ES-I3 (cell line): ENCODE data around the gene LGALS1.
A peak's percentile ranks its signal among the peaks of the same experiment; 100 is the strongest.

Source experiments
- H3K36me3 ChIP-seq: 2 replicates; pipeline ENCODE4 v1.6.1; 2013; ENCODE audit warnings: mild to moderate bottlenecking, low read length, control low read depth, moderate library complexity; ENCODE audit not compliant: insufficient read depth
- H3K4me1 ChIP-seq: 2 replicates; pipeline ENCODE4 v1.6.1; 2013; ENCODE audit warnings: mild to moderate bottlenecking, control low read depth, low read length; ENCODE audit not compliant: insufficient read depth
- H3K9ac ChIP-seq: 2 replicates; pipeline ENCODE4 v1.6.1; 2013; ENCODE audit warnings: low read depth, mild to moderate bottlenecking, low read length, moderate library complexity
- H3K9me3 ChIP-seq: 2 replicates; pipeline ENCODE4 v1.6.1; 2013; ENCODE audit warnings: mild to moderate bottlenecking, low read length, moderate library complexity; ENCODE audit not compliant: control insufficient read depth, insufficient read depth

Gene LGALS1

GRCh38 chr22:37634417-37634924, 41.0 kb upstream of the LGALS1 start:
- Histone ChIP-seq H3K9ac (peak overlapping the region; percentile 16), H3K36me3 (peaks cover 6% of the 10 kb centered on the region)

DNA sequence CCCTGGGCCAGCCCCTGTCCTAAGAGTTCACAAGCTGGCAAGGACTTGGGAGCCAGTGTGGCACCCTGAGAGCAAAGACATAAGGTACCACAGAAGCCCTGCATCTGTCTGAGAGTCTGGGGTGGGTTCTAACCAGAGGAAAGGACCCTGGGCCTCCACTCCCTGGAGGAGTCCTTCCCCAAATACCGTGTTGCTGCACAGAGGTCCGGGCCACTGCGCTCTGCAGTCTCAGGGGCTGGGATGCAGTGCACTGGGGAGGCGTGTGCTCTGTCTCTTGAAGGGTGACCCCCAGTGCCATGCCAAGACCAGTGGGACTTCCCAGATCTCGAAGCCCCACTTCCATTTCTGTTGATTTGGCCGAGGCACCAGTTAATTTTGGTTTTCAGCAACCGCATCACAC, 40.3 kb upstream of the LGALS1 start:
- Histone ChIP-seq H3K9me3 (no peaks in the 10 kb centered on the region), H3K36me3 (peaks cover 6% of the 10 kb centered on the region), H3K4me1 (peaks cover 25% of the 10 kb centered on the region), H3K9ac (no peak overlapping the region)

More at GRCh38 chr22:37634417-37634924, 41.0 kb upstream of the LGALS1 start:
- H3K4me1 ChIP-seq = peaks cover 25% of the 10 kb centered on the region
- H3K9me3 ChIP-seq = no peaks in the 10 kb centered on the region

DNA sequence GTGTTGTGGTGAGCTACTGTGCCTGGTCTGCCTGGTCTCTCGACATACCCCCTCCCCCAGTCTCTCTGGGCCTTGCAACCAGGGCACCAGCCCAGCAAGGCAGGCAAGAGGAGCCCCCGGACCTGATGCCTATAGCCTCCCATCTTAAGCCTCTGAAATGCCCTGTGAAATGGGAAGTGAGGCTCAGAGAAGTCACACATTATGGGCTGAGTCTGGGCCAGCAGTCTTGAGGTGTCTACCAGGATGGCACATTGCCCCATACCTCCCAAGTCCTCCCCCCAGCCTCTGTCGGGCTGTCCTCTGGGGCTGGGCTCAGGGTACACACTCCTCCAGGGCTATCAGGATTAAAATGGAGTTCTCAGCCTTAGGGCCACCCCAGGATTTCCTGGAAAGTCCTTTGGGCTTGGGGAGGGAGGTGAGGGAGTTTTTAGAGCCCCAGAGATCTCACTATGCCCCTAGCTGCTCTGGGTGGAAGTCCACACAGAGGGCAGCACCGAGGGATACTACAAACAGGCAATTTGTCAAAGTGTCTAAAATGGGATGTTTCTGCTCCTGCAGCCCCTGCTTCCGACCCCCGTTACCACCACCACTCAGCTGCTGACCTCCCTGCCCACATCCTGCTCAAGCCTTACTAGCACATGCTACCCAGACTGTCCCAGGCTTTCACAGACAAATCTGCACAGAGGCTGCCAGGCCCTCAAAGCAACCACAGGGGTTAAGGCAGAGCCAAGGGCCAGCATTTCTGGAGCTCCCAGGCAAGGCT, 39.1 kb upstream of the LGALS1 start:
- no peak overlapping the region for H3K9ac ChIP-seq
- H3K4me1 ChIP-seq = peaks cover 30% of the 10 kb centered on the region

DNA sequence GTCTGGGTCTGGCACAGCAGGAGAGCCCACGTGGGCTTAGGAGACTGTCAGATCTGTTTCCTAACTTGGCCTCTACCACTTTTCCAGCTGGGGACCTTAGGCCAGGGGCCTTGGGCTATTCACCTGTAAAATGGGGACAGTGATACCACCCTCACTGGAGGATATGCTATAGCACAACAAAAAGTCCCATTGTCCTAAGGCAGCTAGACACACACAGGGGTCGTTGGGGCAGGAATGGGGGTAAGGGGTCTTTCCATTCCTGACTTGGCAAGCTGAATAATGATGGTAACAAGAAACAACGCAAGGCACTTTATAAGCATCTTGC, 38.5 kb upstream of the LGALS1 start:
- H3K36me3 ChIP-seq = peaks cover under 1% of the 10 kb centered on the region; the same call in 1 of the 2 replicates
- no peaks in the 10 kb centered on the region for H3K9me3 ChIP-seq
- H3K4me1 ChIP-seq = peaks cover 30% of the 10 kb centered on the region
- no peak overlapping the region for H3K9ac ChIP-seq

More for the DNA sequence above, 39.1 kb upstream of the LGALS1 start:
- peaks cover 3% of the 10 kb centered on the region for H3K36me3 ChIP-seq
- H3K9me3 ChIP-seq = no peaks in the 10 kb centered on the region

DNA sequence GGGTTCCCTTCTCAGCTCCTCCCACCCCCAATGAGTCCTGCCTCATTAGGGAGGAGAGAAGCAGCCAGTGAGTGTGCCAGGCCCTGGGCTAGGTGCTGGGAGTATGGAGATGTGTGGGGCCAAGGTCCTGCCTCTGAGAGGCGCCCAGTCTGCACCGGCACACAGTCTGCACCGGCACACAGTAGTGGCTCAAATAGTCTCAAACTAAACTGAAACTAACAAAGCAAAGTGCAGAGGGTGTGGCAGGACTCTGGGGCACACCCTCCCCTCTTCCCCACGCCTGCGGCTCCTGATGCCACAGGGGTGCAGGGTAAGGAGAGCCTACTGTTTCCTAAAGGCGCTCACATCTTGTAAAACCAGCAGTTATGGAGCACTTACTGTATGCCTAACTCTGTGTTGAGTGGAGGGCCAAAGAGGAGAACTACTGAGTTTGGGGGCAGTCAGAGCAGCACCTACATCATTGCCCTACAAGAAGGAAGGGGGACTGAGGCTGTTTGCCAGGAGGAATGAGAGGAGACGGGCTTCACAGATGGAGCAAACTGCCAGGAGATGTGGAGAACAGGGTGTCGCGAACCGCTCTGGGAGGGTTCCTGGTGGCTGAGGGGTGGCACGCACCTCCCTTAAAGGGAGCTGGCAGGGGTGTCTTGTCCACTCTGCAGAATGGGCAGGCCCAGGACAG, 36.9 kb upstream of the LGALS1 start:
- Histone ChIP-seq H3K9me3 (no peaks in the 10 kb centered on the region), H3K9ac (peak overlapping the region; percentile 53; the same call in 1 of the 2 replicates), H3K4me1 (peaks cover 24% of the 10 kb centered on the region), H3K36me3 (peaks cover 4% of the 10 kb centered on the region; the same call in 1 of the 2 replicates)

DNA sequence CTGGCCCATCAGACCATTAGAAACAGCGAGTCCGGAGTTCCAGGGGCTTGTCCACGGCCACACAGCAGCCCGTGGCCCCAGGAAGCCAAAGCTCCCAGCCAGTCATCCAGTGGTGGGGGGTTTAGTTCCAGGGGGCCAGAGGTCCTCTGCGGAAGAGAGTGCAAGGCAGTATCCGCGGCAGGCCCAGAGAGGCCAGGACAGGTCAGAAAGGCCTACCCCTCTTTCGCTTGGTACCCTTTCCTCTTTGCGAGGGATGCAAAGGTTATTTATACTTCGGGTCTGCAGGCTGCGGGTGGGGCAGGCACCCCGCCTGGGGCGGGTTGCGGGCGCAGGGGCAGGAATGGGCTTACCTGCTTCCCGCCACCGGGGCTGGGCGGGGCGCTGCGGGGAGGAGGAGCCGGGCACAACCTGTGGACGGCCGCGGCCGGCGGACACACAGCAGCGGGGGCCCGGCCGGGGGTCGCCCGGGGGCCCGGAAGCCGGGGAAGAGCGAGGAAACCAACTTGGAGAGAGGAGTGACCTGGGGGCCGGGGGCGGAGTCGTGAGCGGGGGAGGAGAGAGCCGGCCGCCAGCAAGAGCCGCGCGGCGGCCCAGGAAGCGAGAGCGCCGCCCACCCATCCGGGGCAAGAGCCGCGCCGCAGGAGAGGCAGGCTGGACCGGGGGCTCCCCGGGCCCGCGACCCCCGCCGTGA, 36.2 kb upstream of the LGALS1 start, which contains the start of gene SH3BP1:
SH3BP1 (plus strand) TSS at position 600 of the 691 bp plus-strand sequence. CDS start 119 bp downstream, outside the sequence.
- peaks cover 21% of the 10 kb centered on the region for H3K4me1 ChIP-seq
- H3K36me3 ChIP-seq = peaks cover 7% of the 10 kb centered on the region; the same call in 1 of the 2 replicates
- peak within 1 kb of the TSS; percentile 53 for H3K9ac ChIP-seq
- H3K9me3 ChIP-seq = no peaks in the 10 kb centered on the region

DNA sequence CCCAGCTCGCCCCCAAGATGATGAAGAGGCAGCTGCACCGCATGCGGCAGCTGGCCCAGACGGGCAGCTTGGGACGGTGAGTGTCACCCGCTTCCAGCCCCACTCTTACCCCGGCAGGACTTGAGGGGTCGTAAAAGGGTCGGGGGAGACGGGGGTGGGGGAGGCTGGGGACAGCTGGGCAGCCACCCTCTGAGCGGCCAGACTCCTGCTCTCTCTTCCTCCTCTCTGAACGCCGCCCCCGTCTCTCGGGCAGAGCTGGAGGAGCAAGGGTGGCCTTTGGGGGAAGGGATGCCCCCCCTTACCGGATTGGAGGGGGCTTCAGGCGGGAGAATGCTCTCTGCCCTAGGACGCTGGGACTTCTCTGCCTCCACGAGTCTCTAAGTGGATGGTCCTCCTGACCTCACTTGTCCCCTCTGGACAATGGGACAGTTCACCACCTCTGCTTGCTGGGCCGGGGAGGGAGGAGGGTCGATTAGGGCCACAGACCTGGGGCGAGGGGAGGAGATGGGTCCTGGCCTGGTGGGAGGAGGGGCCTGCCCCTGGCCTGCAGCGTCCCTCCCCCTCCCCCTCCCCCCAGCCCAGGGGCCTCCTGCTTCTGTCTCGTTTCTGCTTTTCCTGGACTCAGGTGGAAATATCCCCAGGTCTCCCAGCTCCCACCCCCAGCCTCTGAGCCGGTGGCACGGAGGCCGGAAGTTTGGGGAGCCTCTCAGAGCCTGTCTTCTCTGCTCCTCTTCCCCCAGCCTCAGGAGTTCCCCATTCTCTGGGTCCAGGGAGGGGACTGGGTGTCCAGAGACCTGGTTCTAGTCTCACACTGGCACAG, 35.5 kb upstream of the LGALS1 start:
- H3K36me3 ChIP-seq = peaks cover 7% of the 10 kb centered on the region; the same call in 1 of the 2 replicates
- H3K9ac ChIP-seq = peak overlapping the region; percentile 53
- H3K9me3 ChIP-seq = no peaks in the 10 kb centered on the region
- H3K4me1 ChIP-seq = peaks cover 13% of the 10 kb centered on the region; the same call in 1 of the 2 replicates

GRCh38 chr22:37640591-37641560, 34.6 kb upstream of the LGALS1 start:
- peak overlapping the region; percentile 53 for H3K9ac ChIP-seq
- peaks cover 11% of the 10 kb centered on the region; the same call in 1 of the 2 replicates for H3K4me1 ChIP-seq
- no peaks in the 10 kb centered on the region for H3K9me3 ChIP-seq
- peaks cover 7% of the 10 kb centered on the region; the same call in 1 of the 2 replicates for H3K36me3 ChIP-seq

- Histone ChIP-seq H3K9me3 (no peaks in the 10 kb centered on the region), H3K9ac (no peak overlapping the region), H3K4me1 (peaks cover 11% of the 10 kb centered on the region; the same call in 1 of the 2 replicates), H3K36me3 (peaks cover 7% of the 10 kb centered on the region; the same call in 1 of the 2 replicates)
Observed at GRCh38 chr22:37641561-37641949, 33.9 kb upstream of the LGALS1 start.

GRCh38 chr22:37643225-37643847, 32.1 kb upstream of the LGALS1 start:
- no peak overlapping the region for H3K9ac ChIP-seq
- H3K4me1 ChIP-seq = peaks cover 10% of the 10 kb centered on the region; the same call in 1 of the 2 replicates
- peaks cover 10% of the 10 kb centered on the region; the same call in 1 of the 2 replicates for H3K36me3 ChIP-seq
- no peaks in the 10 kb centered on the region for H3K9me3 ChIP-seq

GRCh38 chr22:37647317-37647716, 28.1 kb upstream of the LGALS1 start:
- Histone ChIP-seq H3K36me3 (peaks cover 16% of the 10 kb centered on the region), H3K9ac (no peak overlapping the region), H3K4me1 (no peaks in the 10 kb centered on the region), H3K9me3 (no peaks in the 10 kb centered on the region)

- Histone ChIP-seq H3K4me1 (no peaks in the 10 kb centered on the region), H3K9ac (no peak overlapping the region), H3K36me3 (peaks cover 16% of the 10 kb centered on the region), H3K9me3 (no peaks in the 10 kb centered on the region)
Observed at GRCh38 chr22:37647928-37648327, 27.5 kb upstream of the LGALS1 start.
